Astrocyte (in vitro differentiated cells and primary cell): Measurements from ENCODE around the gene SPTLC1.

Experiments used
- EZH2 ChIP-seq: IDR thresholded peaks from 2 replicates; pipeline ENCODE4 v1.6.1; 2012; ENCODE audit warnings: mild to moderate bottlenecking, low read length, inconsistent platforms; ENCODE audit not compliant: insufficient read depth
- TF ChIP-seq, protein P1 (sequence below): IDR thresholded peaks from 2 replicates; pipeline ENCODE4 v1.5.1; 2011; ENCODE audit warnings: low read depth, mild to moderate bottlenecking, inconsistent platforms, low read length, moderate library complexity; ENCODE audit not compliant: insufficient read depth

DNA sequence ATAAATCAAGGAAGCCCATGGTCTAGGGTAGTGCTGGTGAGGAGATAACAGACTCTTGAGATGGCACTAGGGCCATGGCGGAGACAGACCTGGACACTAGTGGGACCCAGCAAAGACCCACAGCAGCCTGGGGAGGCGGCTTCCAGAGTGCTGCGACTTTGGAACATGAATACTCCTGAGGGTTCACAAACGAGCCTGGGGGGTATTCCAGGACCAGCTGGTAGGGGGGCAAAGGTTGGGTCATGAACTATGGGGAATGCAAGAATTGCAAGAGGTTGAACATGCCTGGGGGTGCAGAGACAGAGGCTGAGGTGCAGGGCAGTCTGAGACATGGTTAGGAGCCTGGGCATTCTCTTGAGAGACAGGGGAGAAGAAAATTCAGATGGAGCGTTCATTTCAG, 43.8 kb upstream of the SPTLC1 start:
- TF ChIP-seq, protein P1, sequence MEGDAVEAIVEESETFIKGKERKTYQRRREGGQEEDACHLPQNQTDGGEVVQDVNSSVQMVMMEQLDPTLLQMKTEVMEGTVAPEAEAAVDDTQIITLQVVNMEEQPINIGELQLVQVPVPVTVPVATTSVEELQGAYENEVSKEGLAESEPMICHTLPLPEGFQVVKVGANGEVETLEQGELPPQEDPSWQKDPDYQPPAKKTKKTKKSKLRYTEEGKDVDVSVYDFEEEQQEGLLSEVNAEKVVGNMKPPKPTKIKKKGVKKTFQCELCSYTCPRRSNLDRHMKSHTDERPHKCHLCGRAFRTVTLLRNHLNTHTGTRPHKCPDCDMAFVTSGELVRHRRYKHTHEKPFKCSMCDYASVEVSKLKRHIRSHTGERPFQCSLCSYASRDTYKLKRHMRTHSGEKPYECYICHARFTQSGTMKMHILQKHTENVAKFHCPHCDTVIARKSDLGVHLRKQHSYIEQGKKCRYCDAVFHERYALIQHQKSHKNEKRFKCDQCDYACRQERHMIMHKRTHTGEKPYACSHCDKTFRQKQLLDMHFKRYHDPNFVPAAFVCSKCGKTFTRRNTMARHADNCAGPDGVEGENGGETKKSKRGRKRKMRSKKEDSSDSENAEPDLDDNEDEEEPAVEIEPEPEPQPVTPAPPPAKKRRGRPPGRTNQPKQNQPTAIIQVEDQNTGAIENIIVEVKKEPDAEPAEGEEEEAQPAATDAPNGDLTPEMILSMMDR = no peak
- TF ChIP-seq EZH2 = no peak
